Vagina (tissue), 2 donors: ENCODE measurements around the gene EFTUD2. TPM values are rescaled to one million over a fixed set of nuclear protein-coding genes. Genes with fewer than 3 reads are reported as not detected.
"Not testable (repeated sequence)": the region's sequence is repeated elsewhere in the genome, so short reads cannot be mapped to it uniquely, and the experiment has no call there.

Source experiments
- DNase-seq, 2 donors: peaks; one replicate each; pipeline ENCODE4 v3.0.0-alpha.2; 2017; ENCODE audit errors: extremely low spot score in 2 of 2
- H3K27ac ChIP-seq: fragments of 200-600 bp; sonication (generic); one replicate; pipeline ENCODE4 v1.5.1; 2019
- H3K27me3 ChIP-seq: fragments of 200-600 bp; sonication (generic); one replicate; pipeline ENCODE4 v1.5.1; 2019
- H3K36me3 ChIP-seq, 2 donors: fragments of 200-600 bp; sonication (generic); one replicate each; pipeline ENCODE4 v1.5.1; 2017 to 2019
- H3K4me1 ChIP-seq: fragments of 200-600 bp; sonication (generic); one replicate; pipeline ENCODE4 v1.5.1; 2019
- H3K4me3 ChIP-seq, 2 donors: fragments of 200-600 bp; sonication (generic); 1 replicate in 1 of 2; 2 replicates in 1 of 2; pipeline ENCODE4 v1.5.1; 2016 to 2019
- H3K9me3 ChIP-seq: fragments of 200-600 bp; sonication (generic); one replicate; pipeline ENCODE4 v1.5.1; 2019
- POLR2A ChIP-seq, 2 donors: fragments of 450-650 bp; IDR thresholded peaks; one replicate each; pipeline ENCODE4 v1.6.1; 2017; ENCODE audit warnings: antibody characterized with exemption in 2 of 2, mild to moderate bottlenecking in 2 of 2, moderate library complexity in 2 of 2
- POLR2AphosphoS5 ChIP-seq, 2 donors: sonication (generic); formaldehyde crosslinking; IDR thresholded peaks; one replicate each; pipeline ENCODE4 v1.9.0; 2017; ENCODE audit warnings: antibody characterized with exemption in 2 of 2, mild to moderate bottlenecking in 2 of 2, low read depth in 1 of 2; ENCODE audit not compliant: insufficient read depth in 1 of 2
- intact Hi-C: fragments of 100-400 bp; cut with DNase I; formaldehyde crosslinking; loops from one replicate; pipeline ENCODE4 v1.15.1; 2023
- total RNA-seq: library from RNA; depleted of rRNA; stranded (reverse); fragments of >200 nt; gene quantifications from one replicate; pipeline ENCODE4 v1.2.3, GENCODE V29; 2016
- TF ChIP-seq, protein P1 (sequence below), 3 experiments: fragments of 450-650 bp in 2 of 3; fragments of 200-600 bp in 1 of 3; sonication (generic) in 1 of 3; IDR thresholded peaks; one replicate each; pipeline ENCODE4 v1.5.1; 2017 to 2019; ENCODE audit warnings: antibody characterized with exemption in 3 of 3, mild to moderate bottlenecking in 2 of 3, moderate library complexity in 2 of 3

EFTUD2 gene
- total RNA-seq, 1 donor from 2014 or later, result 55.5 TPM

GRCh38 chr17:44829523-44830358, 69.5 kb downstream of the EFTUD2 start, which contains the start of gene GJC1:
Gene GJC1, minus strand, starts transcription at chr17:44830287. Its CDS starts 24,470 bp downstream, at chr17:44805817.
- intact Hi-C loops, result no loop called here
- Histone ChIP-seq H3K27ac (peak within 1 kb of the TSS; percentile 76), H3K36me3 (no peaks in the 10 kb centered on the region), H3K27me3 (no peaks in the 10 kb centered on the region), H3K9me3 (no peaks in the 10 kb centered on the region), H3K4me3 (peak within 1 kb of the TSS; percentile 55 to 62), H3K4me1 (peaks cover 12% of the 10 kb centered on the region)
- DNase-seq, result no peak
- peak in 1 of 2 donors; percentile 29 for TF ChIP-seq POLR2A (IDR thresholded peaks at IDR 0.05)
- TF ChIP-seq, protein P1, sequence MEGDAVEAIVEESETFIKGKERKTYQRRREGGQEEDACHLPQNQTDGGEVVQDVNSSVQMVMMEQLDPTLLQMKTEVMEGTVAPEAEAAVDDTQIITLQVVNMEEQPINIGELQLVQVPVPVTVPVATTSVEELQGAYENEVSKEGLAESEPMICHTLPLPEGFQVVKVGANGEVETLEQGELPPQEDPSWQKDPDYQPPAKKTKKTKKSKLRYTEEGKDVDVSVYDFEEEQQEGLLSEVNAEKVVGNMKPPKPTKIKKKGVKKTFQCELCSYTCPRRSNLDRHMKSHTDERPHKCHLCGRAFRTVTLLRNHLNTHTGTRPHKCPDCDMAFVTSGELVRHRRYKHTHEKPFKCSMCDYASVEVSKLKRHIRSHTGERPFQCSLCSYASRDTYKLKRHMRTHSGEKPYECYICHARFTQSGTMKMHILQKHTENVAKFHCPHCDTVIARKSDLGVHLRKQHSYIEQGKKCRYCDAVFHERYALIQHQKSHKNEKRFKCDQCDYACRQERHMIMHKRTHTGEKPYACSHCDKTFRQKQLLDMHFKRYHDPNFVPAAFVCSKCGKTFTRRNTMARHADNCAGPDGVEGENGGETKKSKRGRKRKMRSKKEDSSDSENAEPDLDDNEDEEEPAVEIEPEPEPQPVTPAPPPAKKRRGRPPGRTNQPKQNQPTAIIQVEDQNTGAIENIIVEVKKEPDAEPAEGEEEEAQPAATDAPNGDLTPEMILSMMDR (IDR thresholded peaks at IDR 0.05), result no peak

GRCh38 chr17:44828919-44829522, 70.2 kb downstream of the EFTUD2 start:
- Histone ChIP-seq H3K9me3 (no peaks in the 10 kb centered on the region), H3K36me3 (no peaks in the 10 kb centered on the region), H3K4me1 (peaks cover 12% of the 10 kb centered on the region), H3K27me3 (no peaks in the 10 kb centered on the region), H3K27ac (peak overlapping the region; percentile 76), H3K4me3 (peak overlapping the region; percentile 55 to 62)
- DNase-seq, result no peak
- TF ChIP-seq, protein P1 (IDR thresholded peaks at IDR 0.05), result no peak
- TF ChIP-seq POLR2A (IDR thresholded peaks at IDR 0.05) (no peak), POLR2AphosphoS5 (IDR thresholded peaks at IDR 0.05; ENCODE audit: insufficient read depth in 1 of 2, low read depth in 1 of 2) (no peak)
- intact Hi-C loops, result no loop called here

- TF ChIP-seq, protein P1 (IDR thresholded peaks at IDR 0.05), result no peak
- TF ChIP-seq POLR2A (IDR thresholded peaks at IDR 0.05) (no peak), POLR2AphosphoS5 (IDR thresholded peaks at IDR 0.05; ENCODE audit: insufficient read depth in 1 of 2, low read depth in 1 of 2) (no peak)
- Histone ChIP-seq H3K4me3 (peak overlapping the region; percentile 55 to 62), H3K36me3 (no peaks in the 10 kb centered on the region)
Measured at GRCh38 chr17:44827863-44828262, 71.4 kb downstream of the EFTUD2 start.

DNA sequence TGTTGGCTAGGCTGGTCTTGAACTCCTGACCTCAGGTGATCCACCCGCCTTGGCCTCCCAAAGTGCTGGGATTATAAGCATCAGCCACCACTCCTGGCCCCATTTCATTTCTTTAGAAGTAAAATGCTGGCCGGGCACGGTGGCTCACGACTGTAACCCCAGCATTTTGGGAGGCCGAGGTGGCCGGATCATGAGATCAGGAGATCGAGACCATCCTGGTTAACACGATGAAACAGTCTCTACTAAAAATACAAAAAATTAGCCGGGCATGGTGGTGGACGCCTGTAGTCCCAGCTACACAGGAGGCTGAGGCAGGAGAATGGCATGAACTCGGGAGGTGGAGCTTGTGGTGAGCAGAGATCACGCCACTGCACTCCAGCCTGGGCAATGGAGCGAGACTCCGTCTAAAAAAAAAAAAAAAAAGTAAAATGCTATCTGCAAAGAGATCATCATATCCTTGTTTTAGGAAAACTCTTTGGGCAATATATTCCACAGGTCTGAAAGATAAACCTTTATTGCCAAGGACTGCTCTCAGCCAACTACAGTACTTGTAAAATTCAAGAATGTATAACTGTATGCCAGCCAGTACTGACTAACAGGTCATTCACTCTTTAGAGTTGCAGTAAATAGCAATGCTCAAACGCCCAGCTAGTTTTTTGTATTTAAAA, 73.0 kb downstream of the EFTUD2 start:
- H3K27ac ChIP-seq, result peak overlapping the region; percentile 44
- H3K4me3 ChIP-seq, result no peak overlapping the region
- peaks cover 16% of the 10 kb centered on the region for H3K4me1 ChIP-seq
- H3K36me3 ChIP-seq, result no peaks in the 10 kb centered on the region
- intact Hi-C loops, result no loop called here
- DNase-seq, result no peak
- H3K9me3 ChIP-seq, result no peaks in the 10 kb centered on the region
- TF ChIP-seq POLR2AphosphoS5 (IDR thresholded peaks at IDR 0.05; ENCODE audit: insufficient read depth in 1 of 2, low read depth in 1 of 2) (no peak), POLR2A (IDR thresholded peaks at IDR 0.05) (no peak)
- TF ChIP-seq, protein P1 (IDR thresholded peaks at IDR 0.05), result no peak
- no peaks in the 10 kb centered on the region for H3K27me3 ChIP-seq

More at GRCh38 chr17:44827863-44828262, 71.4 kb downstream of the EFTUD2 start:
- DNase-seq, result no peak
- Histone ChIP-seq H3K9me3 (no peaks in the 10 kb centered on the region), H3K27me3 (no peaks in the 10 kb centered on the region), H3K4me1 (peaks cover 12% of the 10 kb centered on the region), H3K27ac (peak overlapping the region; percentile 23)
- intact Hi-C loops, result no loop called here

- H3K9me3 ChIP-seq, H3K27ac ChIP-seq, intact Hi-C loops, H3K27me3 ChIP-seq, DNase-seq, H3K36me3 ChIP-seq, H3K4me3 ChIP-seq: not testable (repeated sequence)
- H3K4me1 ChIP-seq, result peaks cover 16% of the 10 kb centered on the region
Measured at GRCh38 chr17:44825236-44825635, 74.0 kb downstream of the EFTUD2 start.
